Measurements from ENCODE around the gene IL6R.

DNA sequence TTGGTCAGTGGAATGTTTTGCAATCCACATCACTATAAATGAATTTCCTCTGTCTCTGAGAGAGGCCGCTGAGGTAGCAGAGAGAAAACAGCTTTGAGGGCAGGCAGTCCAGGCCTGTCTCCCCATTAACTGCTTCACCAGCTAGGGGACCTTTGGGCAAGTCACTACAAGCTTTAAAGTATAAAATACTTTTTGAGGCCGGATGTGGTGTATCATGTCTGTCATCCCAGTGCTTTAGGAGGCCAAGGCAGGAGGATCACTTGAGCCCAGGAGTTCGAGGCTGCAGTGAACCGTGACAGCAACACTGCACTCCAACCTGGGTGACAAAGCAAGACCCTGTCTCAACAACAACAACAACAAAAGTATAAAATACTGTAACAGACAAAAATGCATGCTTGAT, 6.4 kb downstream of the IL6R start:
- TF ChIP-seq POLR2AphosphoS5 (IDR thresholded peaks at IDR 0.05; ENCODE audit: low read depth, low read length): no peak
- TF ChIP-seq TAF1 (IDR thresholded peaks at IDR 0.05; ENCODE audit: borderline replicate concordance, insufficient read depth, low read length): no peak
- TF ChIP-seq, protein P1, sequence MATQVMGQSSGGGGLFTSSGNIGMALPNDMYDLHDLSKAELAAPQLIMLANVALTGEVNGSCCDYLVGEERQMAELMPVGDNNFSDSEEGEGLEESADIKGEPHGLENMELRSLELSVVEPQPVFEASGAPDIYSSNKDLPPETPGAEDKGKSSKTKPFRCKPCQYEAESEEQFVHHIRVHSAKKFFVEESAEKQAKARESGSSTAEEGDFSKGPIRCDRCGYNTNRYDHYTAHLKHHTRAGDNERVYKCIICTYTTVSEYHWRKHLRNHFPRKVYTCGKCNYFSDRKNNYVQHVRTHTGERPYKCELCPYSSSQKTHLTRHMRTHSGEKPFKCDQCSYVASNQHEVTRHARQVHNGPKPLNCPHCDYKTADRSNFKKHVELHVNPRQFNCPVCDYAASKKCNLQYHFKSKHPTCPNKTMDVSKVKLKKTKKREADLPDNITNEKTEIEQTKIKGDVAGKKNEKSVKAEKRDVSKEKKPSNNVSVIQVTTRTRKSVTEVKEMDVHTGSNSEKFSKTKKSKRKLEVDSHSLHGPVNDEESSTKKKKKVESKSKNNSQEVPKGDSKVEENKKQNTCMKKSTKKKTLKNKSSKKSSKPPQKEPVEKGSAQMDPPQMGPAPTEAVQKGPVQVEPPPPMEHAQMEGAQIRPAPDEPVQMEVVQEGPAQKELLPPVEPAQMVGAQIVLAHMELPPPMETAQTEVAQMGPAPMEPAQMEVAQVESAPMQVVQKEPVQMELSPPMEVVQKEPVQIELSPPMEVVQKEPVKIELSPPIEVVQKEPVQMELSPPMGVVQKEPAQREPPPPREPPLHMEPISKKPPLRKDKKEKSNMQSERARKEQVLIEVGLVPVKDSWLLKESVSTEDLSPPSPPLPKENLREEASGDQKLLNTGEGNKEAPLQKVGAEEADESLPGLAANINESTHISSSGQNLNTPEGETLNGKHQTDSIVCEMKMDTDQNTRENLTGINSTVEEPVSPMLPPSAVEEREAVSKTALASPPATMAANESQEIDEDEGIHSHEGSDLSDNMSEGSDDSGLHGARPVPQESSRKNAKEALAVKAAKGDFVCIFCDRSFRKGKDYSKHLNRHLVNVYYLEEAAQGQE (IDR thresholded peaks at IDR 0.05; ENCODE audit: insufficient read depth in 1 of 2, low read depth in 2 of 2, low read length in 2 of 2): no peak
- no peak for TF ChIP-seq SIN3A (IDR thresholded peaks at IDR 0.05; ENCODE audit: borderline replicate concordance, insufficient read depth, low read length)
